GM12878 (cell line): ENCODE results near the gene METTL5. TPM values are rescaled to one million over a fixed set of nuclear protein-coding genes. Genes with fewer than 3 reads are reported as not detected.
A peak's percentile ranks its signal among the peaks of the same experiment; 100 is the strongest.

Source experiments
- KLF5 ChIP-seq: fragments of 450-650 bp; IDR thresholded peaks from 2 replicates; pipeline ENCODE4 v1.6.1; 2014; ENCODE audit warnings: mild to moderate bottlenecking; ENCODE audit not compliant: partially characterized antibody
- PAX5 ChIP-seq: IDR thresholded peaks from 2 replicates; pipeline ENCODE4 v1.6.1; 2011; ENCODE audit warnings: low read depth, low read length, borderline replicate concordance
- POLR2AphosphoS5 ChIP-seq: IDR thresholded peaks from 2 replicates; pipeline ENCODE4 v1.6.1; 2011; ENCODE audit warnings: mild to moderate bottlenecking, low read length, inconsistent platforms
- ZNF217 ChIP-seq: fragments of 450-650 bp; IDR thresholded peaks from 2 replicates; pipeline ENCODE4 v1.6.1; 2017; ENCODE audit warnings: antibody characterized with exemption, mild to moderate bottlenecking
- ZZZ3 ChIP-seq: IDR thresholded peaks from 2 replicates; pipeline ENCODE4 v1.6.1; 2011; ENCODE audit warnings: low read depth; ENCODE audit not compliant: control insufficient read depth, insufficient read length
- polyA plus RNA-seq, 11 experiments: library from polyadenylated mRNA; depleted of rRNA in 4 of 11; unstranded in 6 of 11; stranded (reverse) in 5 of 11; fragments of >200 nt; fragmentation: Nextera tagmentation in 4 of 11; fragmentation: Illumina TruSeq in 1 of 11; extraction: Ambion mirVana in 4 of 11; extraction: Trizol in 1 of 11; gene quantifications; 1 replicate in 1 of 11; 2 replicates in 10 of 11; pipeline versions ENCODE4 v1.2.1 to v1.2.3, GENCODE V29; 2011 to 2016; ENCODE audit warnings: inconsistent platforms in 2 of 11, missing spikeins in 2 of 11, low read depth in 1 of 11
- total RNA-seq, 4 experiments: library from RNA; depleted of rRNA in 3 of 4; stranded (reverse); fragments of >200 nt in 3 of 4; fragmentation: Illumina TruSeq in 1 of 4; extraction: Trizol in 1 of 4; gene quantifications; 2 replicates each; pipeline versions ENCODE4 v1.2.1 to v1.2.3, GENCODE V29; 2013 to 2021
- TF ChIP-seq, protein P1 (sequence below): fragments of 450-650 bp; IDR thresholded peaks from 2 replicates; pipeline ENCODE4 v1.6.1; 2017; ENCODE audit warnings: mild to moderate bottlenecking, moderate library complexity
- TF ChIP-seq, protein P2 (sequence below), 3 experiments: IDR thresholded peaks in 2 of 3; conservative IDR thresholded peaks in 1 of 3; 2 replicates each; pipeline ENCODE4 v1.5.1; 2011; ENCODE audit warnings: low read depth in 3 of 3, low read length in 3 of 3, mild to moderate bottlenecking in 3 of 3, control low read depth in 2 of 3, moderate library complexity in 2 of 3, inconsistent platforms in 1 of 3, mixed read lengths in 1 of 3; ENCODE audit not compliant: control insufficient read depth in 2 of 3, insufficient read depth in 1 of 3; ENCODE audit errors: extremely low read depth in 1 of 3

The METTL5 gene
- total and polyA plus RNA-seq, 10 of the 15 experiments (the other 5 are each of a cell fraction or from before 2014, with no cell fraction given), result 55.0 to 204 (median 87.4) TPM

DNA sequence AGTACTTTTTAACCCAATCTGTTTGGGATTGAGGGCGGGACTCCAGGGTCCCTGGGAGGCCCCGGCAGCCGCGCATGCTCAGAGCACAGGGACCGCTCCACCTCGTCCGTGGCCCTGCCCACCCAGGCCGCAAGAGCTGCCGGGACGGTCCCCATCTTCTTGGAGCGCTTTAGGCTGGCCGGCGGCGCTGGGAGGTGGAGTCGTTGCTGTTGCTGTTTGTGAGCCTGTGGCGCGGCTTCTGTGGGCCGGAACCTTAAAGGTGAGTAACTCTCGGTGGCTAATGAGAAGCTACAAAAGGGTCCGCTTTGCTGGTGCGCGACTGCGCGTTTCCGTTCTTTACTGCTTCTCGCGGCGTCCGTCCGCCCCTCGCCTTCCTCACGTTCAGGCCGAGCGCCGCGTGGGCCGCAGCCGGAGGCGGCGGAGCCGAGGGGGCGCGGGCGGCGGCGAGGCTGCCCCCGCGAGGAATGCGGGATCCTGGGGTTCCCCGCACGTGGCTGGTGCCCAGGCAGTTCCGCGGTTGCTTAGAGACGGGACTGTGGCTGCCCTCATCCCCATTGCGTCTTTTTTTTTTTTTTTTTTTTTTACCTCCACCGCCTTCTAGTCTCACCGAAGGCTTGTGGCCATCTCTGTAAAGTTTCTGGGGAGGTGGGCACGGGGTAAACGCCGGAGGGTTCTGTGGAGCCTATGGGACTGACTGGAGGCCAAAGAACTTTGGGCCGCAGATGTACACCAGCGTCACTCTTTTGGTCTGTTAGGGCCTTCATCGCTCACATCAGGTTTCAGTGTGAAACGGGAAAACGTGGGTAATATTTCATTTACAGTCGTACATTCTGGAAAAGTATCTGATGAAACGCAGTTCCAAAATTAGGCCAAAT, 25.8 kb downstream of the METTL5 start, which contains the start of gene SSB (continued):
- TF ChIP-seq, protein P1, sequence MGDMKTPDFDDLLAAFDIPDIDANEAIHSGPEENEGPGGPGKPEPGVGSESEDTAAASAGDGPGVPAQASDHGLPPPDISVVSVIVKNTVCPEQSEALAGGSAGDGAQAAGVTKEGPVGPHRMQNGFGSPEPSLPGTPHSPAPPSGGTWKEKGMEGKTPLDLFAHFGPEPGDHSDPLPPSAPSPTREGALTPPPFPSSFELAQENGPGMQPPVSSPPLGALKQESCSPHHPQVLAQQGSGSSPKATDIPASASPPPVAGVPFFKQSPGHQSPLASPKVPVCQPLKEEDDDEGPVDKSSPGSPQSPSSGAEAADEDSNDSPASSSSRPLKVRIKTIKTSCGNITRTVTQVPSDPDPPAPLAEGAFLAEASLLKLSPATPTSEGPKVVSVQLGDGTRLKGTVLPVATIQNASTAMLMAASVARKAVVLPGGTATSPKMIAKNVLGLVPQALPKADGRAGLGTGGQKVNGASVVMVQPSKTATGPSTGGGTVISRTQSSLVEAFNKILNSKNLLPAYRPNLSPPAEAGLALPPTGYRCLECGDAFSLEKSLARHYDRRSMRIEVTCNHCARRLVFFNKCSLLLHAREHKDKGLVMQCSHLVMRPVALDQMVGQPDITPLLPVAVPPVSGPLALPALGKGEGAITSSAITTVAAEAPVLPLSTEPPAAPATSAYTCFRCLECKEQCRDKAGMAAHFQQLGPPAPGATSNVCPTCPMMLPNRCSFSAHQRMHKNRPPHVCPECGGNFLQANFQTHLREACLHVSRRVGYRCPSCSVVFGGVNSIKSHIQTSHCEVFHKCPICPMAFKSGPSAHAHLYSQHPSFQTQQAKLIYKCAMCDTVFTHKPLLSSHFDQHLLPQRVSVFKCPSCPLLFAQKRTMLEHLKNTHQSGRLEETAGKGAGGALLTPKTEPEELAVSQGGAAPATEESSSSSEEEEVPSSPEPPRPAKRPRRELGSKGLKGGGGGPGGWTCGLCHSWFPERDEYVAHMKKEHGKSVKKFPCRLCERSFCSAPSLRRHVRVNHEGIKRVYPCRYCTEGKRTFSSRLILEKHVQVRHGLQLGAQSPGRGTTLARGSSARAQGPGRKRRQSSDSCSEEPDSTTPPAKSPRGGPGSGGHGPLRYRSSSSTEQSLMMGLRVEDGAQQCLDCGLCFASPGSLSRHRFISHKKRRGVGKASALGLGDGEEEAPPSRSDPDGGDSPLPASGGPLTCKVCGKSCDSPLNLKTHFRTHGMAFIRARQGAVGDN, result peak; percentile 85; the same call in 1 of the 2 replicates
- peak; percentile 80; the same call in 1 of the 2 replicates for TF ChIP-seq PAX5
- no peak for TF ChIP-seq ZZZ3
- peak; percentile 81; the same call in 1 of the 2 replicates for TF ChIP-seq POLR2AphosphoS5
- TF ChIP-seq ZNF217, result peak; percentile 52; the same call in 1 of the 2 replicates
- peak; percentile 57 for TF ChIP-seq KLF5
- TF ChIP-seq, protein P2, sequence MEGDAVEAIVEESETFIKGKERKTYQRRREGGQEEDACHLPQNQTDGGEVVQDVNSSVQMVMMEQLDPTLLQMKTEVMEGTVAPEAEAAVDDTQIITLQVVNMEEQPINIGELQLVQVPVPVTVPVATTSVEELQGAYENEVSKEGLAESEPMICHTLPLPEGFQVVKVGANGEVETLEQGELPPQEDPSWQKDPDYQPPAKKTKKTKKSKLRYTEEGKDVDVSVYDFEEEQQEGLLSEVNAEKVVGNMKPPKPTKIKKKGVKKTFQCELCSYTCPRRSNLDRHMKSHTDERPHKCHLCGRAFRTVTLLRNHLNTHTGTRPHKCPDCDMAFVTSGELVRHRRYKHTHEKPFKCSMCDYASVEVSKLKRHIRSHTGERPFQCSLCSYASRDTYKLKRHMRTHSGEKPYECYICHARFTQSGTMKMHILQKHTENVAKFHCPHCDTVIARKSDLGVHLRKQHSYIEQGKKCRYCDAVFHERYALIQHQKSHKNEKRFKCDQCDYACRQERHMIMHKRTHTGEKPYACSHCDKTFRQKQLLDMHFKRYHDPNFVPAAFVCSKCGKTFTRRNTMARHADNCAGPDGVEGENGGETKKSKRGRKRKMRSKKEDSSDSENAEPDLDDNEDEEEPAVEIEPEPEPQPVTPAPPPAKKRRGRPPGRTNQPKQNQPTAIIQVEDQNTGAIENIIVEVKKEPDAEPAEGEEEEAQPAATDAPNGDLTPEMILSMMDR (IDR thresholded peaks at IDR 0.05 in 2 of 3, conservative IDR thresholded peaks at IDR 0.05 in 1 of 3; ENCODE audit: control insufficient read depth in 2 of 3, extremely low read depth in 1 of 3, insufficient read depth in 1 of 3, low read depth in 3 of 3, low read length in 3 of 3), result no peak
